IPS-20b (cell line): ENCODE measurements around the gene NLRP5.

ENCODE experiments used
- H3K27ac ChIP-seq: one replicate; pipeline ENCODE4 v1.5.1; 2013; ENCODE audit warnings: low read length
- H3K27me3 ChIP-seq: 2 replicates; pipeline ENCODE4 v1.6.1; 2013; ENCODE audit warnings: mild to moderate bottlenecking, low read length, inconsistent platforms; ENCODE audit not compliant: insufficient read depth
- H3K36me3 ChIP-seq: 2 replicates; pipeline ENCODE4 v1.6.1; 2013; ENCODE audit warnings: low read depth, mild to moderate bottlenecking, inconsistent platforms, low read length, moderate library complexity; ENCODE audit not compliant: insufficient read depth
- H3K4me1 ChIP-seq: 2 replicates; pipeline ENCODE4 v1.6.1; 2013; ENCODE audit warnings: mild to moderate bottlenecking, control low read depth, inconsistent platforms, low read length, moderate library complexity; ENCODE audit not compliant: insufficient read depth
- H3K4me3 ChIP-seq: 2 replicates; pipeline ENCODE4 v1.5.1; 2013; ENCODE audit warnings: mild to moderate bottlenecking, low read length, inconsistent platforms
- H3K9ac ChIP-seq: 2 replicates; pipeline ENCODE4 v1.6.1; 2013; ENCODE audit warnings: low read depth, mild to moderate bottlenecking, inconsistent platforms, low read length, moderate library complexity
- H3K9me3 ChIP-seq: 2 replicates; pipeline ENCODE4 v1.6.1; 2013; ENCODE audit warnings: mild to moderate bottlenecking, low read depth, low read length, inconsistent platforms; ENCODE audit not compliant: insufficient read depth

The NLRP5 gene

GRCh38 chr19:56110515-56111448 is 124.2 kb downstream of the NLRP5 start:
- Histone ChIP-seq H3K27me3 (no peaks in the 10 kb centered on the region), H3K9ac (no peak overlapping the region), H3K9me3 (no peaks in the 10 kb centered on the region), H3K27ac (no peak overlapping the region), H3K36me3 (peaks cover 5% of the 10 kb centered on the region; the same call in 1 of the 2 replicates), H3K4me3 (no peak overlapping the region), H3K4me1 (peaks cover 36% of the 10 kb centered on the region)
